ENCODE measurements around the gene NPIPB12. TPM values are rescaled to one million over a fixed set of nuclear protein-coding genes. Genes with fewer than 3 reads are reported as not detected.
"Not testable (repeated sequence)": the region's sequence is repeated elsewhere in the genome, so short reads cannot be mapped to it uniquely, and the experiment has no call there.

NPIPB12 gene
- 31.6 TPM for polyA plus RNA-seq (2012; ENCODE audit: insufficient read depth, insufficient read length)

GRCh38 chr16:29506308-29506707, at the start of gene NPIPB12:
Gene NPIPB12, minus strand, starts transcription at chr16:29506408.
- not testable (repeated sequence) for DNase-seq (ENCODE audit: low read depth, low spot score); H3K4me3 ChIP-seq (ENCODE audit: low read length)

GRCh38 chr16:29521520-29521919, 15.3 kb upstream of the NPIPB12 start:
- not testable (repeated sequence) for DNase-seq (ENCODE audit: low read depth, low spot score); H3K4me3 ChIP-seq (ENCODE audit: low read length)

- not testable (repeated sequence) for H3K4me3 ChIP-seq (ENCODE audit: low read length); DNase-seq (ENCODE audit: low read depth, low spot score)
Observed at GRCh38 chr16:29482276-29482675, 23.9 kb downstream of the NPIPB12 start.

GRCh38 chr16:29472065-29472464, 34.1 kb downstream of the NPIPB12 start:
- H3K4me3 ChIP-seq (ENCODE audit: low read length); DNase-seq (ENCODE audit: low read depth, low spot score): not testable (repeated sequence)

- not testable (repeated sequence) for DNase-seq (ENCODE audit: low read depth, low spot score); H3K4me3 ChIP-seq (ENCODE audit: low read length)
Observed at GRCh38 chr16:29469660-29470059, 36.5 kb downstream of the NPIPB12 start.

GRCh38 chr16:29467654-29468366, 38.4 kb downstream of the NPIPB12 start:
- not testable (repeated sequence) for H3K4me3 ChIP-seq (ENCODE audit: low read length)

GRCh38 chr16:29466904-29467303, 39.3 kb downstream of the NPIPB12 start:
- not testable (repeated sequence) for H3K4me3 ChIP-seq (ENCODE audit: low read length); DNase-seq (ENCODE audit: low read depth, low spot score)

More at GRCh38 chr16:29467654-29468366, 38.4 kb downstream of the NPIPB12 start:
- DNase-seq (ENCODE audit: low read depth, low spot score): not testable (repeated sequence)

- DNase-seq (ENCODE audit: low read depth, low spot score): not testable (repeated sequence)
Observed at GRCh38 chr16:29465985-29466824, 40.0 kb downstream of the NPIPB12 start.

GRCh38 chr16:29460647-29461030, 45.6 kb downstream of the NPIPB12 start:
- not testable (repeated sequence) for H3K4me3 ChIP-seq (ENCODE audit: low read length); DNase-seq (ENCODE audit: low read depth, low spot score)

More at GRCh38 chr16:29465985-29466824, 40.0 kb downstream of the NPIPB12 start:
- H3K4me3 ChIP-seq (ENCODE audit: low read length): not testable (repeated sequence)

- H3K4me3 ChIP-seq (ENCODE audit: low read length); DNase-seq (ENCODE audit: low read depth, low spot score): not testable (repeated sequence)
Observed at GRCh38 chr16:29459706-29460646, 46.2 kb downstream of the NPIPB12 start, which contains the start of gene SULT1A4. Gene SULT1A4, plus strand, starts transcription at chr16:29459913. Its CDS starts 1,473 bp downstream, at chr16:29461386.

- not testable (repeated sequence) for DNase-seq (ENCODE audit: low read depth, low spot score); H3K4me3 ChIP-seq (ENCODE audit: low read length)
Observed at GRCh38 chr16:29457660-29458059, 48.5 kb downstream of the NPIPB12 start.

GRCh38 chr16:29454828-29455227, 51.4 kb downstream of the NPIPB12 start:
- DNase-seq (ENCODE audit: low read depth, low spot score): not testable (repeated sequence)

GRCh38 chr16:29454269-29454668, 51.9 kb downstream of the NPIPB12 start, which contains the start of the genes BOLA2 and SLX1B:
Gene BOLA2, minus strand, starts transcription at chr16:29454351. Its CDS starts 98 bp downstream, at chr16:29454253.
Gene SLX1B, plus strand, starts transcription at chr16:29454533.
- not testable (repeated sequence) for DNase-seq (ENCODE audit: low read depth, low spot score); H3K4me3 ChIP-seq (ENCODE audit: low read length)

More at GRCh38 chr16:29454828-29455227, 51.4 kb downstream of the NPIPB12 start:
- not testable (repeated sequence) for H3K4me3 ChIP-seq (ENCODE audit: low read length)

- not testable (repeated sequence) for H3K4me3 ChIP-seq (ENCODE audit: low read length); DNase-seq (ENCODE audit: low read depth, low spot score)
Observed at GRCh38 chr16:29453754-29454153, 52.5 kb downstream of the NPIPB12 start.
